ENCODE results near the gene MIGA2. TPM values are rescaled to one million over a fixed set of nuclear protein-coding genes. Genes with fewer than 3 reads are reported as not detected.

The MIGA2 gene
- 12.4 and 20.1 TPM in 2 replicates for total RNA-seq (ENCODE audit: low replicate concordance)

GRCh38 chr9:129036241-129036922 lies at the start of gene MIGA2:
MIGA2 (plus strand) TSS chr9:129036626; CDS start chr9:129040595, 3,969 bp downstream.

GRCh38 chr9:129028192-129028966 lies 8.0 kb upstream of the MIGA2 start, which contains the start of gene SH3GLB2:
SH3GLB2 (minus strand) TSS chr9:129028331; CDS start chr9:129028154, 177 bp downstream.

DNA sequence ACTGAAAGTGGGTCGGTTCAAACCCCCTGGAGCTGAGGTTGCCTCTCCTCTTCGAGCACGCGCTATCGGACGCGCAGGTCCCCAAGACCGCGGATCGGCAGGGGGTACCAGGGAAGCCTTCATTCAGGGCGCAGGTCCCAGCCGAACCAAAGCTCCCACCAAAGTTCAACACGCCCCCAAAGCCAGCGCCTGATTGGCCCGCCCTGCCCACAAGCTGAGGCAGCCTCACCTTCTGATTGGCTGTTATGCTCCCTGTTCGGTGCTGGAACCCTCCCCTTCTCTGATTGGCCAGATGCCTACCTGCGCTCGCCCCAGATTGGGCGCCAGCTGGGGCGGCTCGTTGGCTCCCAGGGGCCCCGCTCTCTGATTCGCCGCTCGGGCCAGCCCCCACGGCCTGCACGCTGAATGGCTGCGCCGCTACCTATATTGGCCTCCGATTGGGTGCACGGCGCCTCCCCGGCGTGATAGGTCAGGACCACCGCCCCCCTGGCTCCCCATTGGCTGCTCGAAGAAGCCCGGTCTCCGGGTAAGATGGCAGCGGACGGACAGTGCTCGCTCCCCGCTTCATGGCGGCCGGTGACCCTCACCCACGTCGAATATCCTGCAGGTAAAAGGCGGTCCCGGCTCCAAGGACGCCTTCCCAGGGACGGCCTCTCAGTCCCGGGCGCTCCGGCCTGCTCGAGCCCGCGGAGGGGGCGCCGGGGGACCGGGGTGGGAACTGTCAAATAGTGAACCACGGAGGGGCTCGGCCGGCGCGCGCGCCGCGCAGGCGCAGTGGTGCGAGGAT lies 44.4 kb downstream of the MIGA2 start, which contains the start of gene DOLPP1:
DOLPP1 (plus strand) TSS at position 511 of the 787 bp plus-strand sequence; CDS start at position 532, 21 bp downstream.

GRCh38 chr9:129110740-129111527 lies 74.5 kb downstream of the MIGA2 start, which contains the start of the genes CRAT and PTPA:
CRAT (minus strand) TSS chr9:129110793; CDS start chr9:129110509, 284 bp downstream.
PTPA (plus strand) TSS chr9:129111415; CDS start chr9:129111601, 186 bp downstream.

Other genes starting within 250 kb of the MIGA2 start
- 8.4 and 9.2 TPM in 2 replicates for gene TBC1D13, start 249.4 kb upstream of the MIGA2 start, total RNA-seq (ENCODE audit: low replicate concordance)
- gene ENDOG, start 218.1 kb upstream of the MIGA2 start, total RNA-seq (ENCODE audit: low replicate concordance): 16.0 and 25.9 TPM in 2 replicates
- gene SPOUT1, start 206.8 kb upstream of the MIGA2 start, total RNA-seq (ENCODE audit: low replicate concordance): 10.8 and 12.9 TPM in 2 replicates
- gene KYAT1, start 154.7 kb upstream of the MIGA2 start, total RNA-seq (ENCODE audit: low replicate concordance): 4.8 and 9.0 TPM in 2 replicates
- gene LRRC8A, start 154.5 kb upstream of the MIGA2 start, total RNA-seq (ENCODE audit: low replicate concordance): 38.6 and 39.5 TPM in 2 replicates
- 6.1 and 15.3 TPM in 2 replicates for gene PHYHD1, start 115.6 kb upstream of the MIGA2 start, total RNA-seq (ENCODE audit: low replicate concordance)
- 19.7 and 20.4 TPM in 2 replicates for gene DOLK, start 89.0 kb upstream of the MIGA2 start, total RNA-seq (ENCODE audit: low replicate concordance)
- gene NUP188, start 88.9 kb upstream of the MIGA2 start, total RNA-seq (ENCODE audit: low replicate concordance): 41.8 and 56.3 TPM in 2 replicates
- gene SH3GLB2, start 8.3 kb upstream of the MIGA2 start, total RNA-seq (ENCODE audit: low replicate concordance): 22.0 and 31.5 TPM in 2 replicates
- gene DOLPP1, start 44.5 kb downstream of the MIGA2 start, total RNA-seq (ENCODE audit: low replicate concordance): 5.1 and 9.2 TPM in 2 replicates
- 30.8 and 39.4 TPM in 2 replicates for gene CRAT, start 74.2 kb downstream of the MIGA2 start, total RNA-seq (ENCODE audit: low replicate concordance)
- 74.3 and 111 TPM in 2 replicates for gene PTPA, start 74.8 kb downstream of the MIGA2 start, total RNA-seq (ENCODE audit: low replicate concordance)
- 19.8 and 49.8 TPM in 2 replicates for gene IER5L, start 141.6 kb downstream of the MIGA2 start, total RNA-seq (ENCODE audit: low replicate concordance)